PFSK-1 (cell line): ENCODE results near the gene TRPV5.

Experiments
- FOXP2 ChIP-seq: optimal IDR thresholded peaks from 2 replicates; pipeline ENCODE3; 2011; ENCODE audit warnings: borderline replicate concordance, control low read depth, inconsistent platforms; ENCODE audit not compliant: insufficient read depth; ENCODE audit errors: extremely low read length, extremely low read depth
- POLR2AphosphoS5 ChIP-seq: IDR thresholded peaks from 2 replicates; pipeline ENCODE4 v1.6.1; 2012; ENCODE audit warnings: low read depth, mild to moderate bottlenecking, control low read depth, low read length, moderate library complexity
- SIN3A ChIP-seq: IDR thresholded peaks from 2 replicates; pipeline ENCODE4 v1.6.1; 2012; ENCODE audit warnings: mild to moderate bottlenecking, low read length, moderate library complexity, borderline replicate concordance; ENCODE audit not compliant: insufficient read depth
- TAF1 ChIP-seq: IDR thresholded peaks from 2 replicates; pipeline ENCODE4 v1.6.1; 2012; ENCODE audit warnings: low read length, control low read depth, borderline replicate concordance; ENCODE audit not compliant: insufficient read depth
- TF ChIP-seq, protein P1 (sequence below), 2 experiments: IDR thresholded peaks; 2 replicates each; pipeline versions ENCODE4 v1.6.1 to v1.8.0; 2011 to 2012; ENCODE audit warnings: low read depth in 2 of 2, low read length in 2 of 2, control low read depth in 1 of 2, inconsistent platforms in 1 of 2, mild to moderate bottlenecking in 1 of 2, moderate library complexity in 1 of 2; ENCODE audit not compliant: insufficient read depth in 1 of 2

DNA sequence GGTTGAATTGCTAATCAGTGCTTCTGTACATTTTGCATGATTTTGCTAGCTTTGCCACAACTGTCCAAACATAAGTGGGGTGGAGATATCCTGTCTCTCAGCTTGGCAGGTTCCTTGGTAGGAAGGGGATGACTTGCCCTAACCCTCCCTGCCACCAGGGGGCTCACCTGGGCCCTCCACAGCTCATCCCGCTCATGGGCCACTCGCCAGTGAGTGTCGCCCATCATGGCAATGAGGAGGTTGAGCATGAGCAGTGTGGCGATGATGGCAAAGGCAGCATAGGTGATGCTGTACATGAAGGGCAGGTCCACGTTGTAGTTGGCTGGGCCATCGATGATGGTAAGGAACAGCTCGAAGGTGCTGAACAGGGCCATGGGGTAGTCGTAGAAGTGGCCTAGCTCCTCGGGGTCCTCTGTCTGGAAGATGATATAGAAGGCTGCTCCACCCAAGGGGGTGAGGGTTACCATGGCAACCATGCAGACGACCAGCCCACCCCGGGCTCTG, 60.2 kb downstream of the TRPV5 start:
- no peak for TF ChIP-seq TAF1
- no peak for TF ChIP-seq FOXP2
- TF ChIP-seq POLR2AphosphoS5, result no peak
- TF ChIP-seq, protein P1, sequence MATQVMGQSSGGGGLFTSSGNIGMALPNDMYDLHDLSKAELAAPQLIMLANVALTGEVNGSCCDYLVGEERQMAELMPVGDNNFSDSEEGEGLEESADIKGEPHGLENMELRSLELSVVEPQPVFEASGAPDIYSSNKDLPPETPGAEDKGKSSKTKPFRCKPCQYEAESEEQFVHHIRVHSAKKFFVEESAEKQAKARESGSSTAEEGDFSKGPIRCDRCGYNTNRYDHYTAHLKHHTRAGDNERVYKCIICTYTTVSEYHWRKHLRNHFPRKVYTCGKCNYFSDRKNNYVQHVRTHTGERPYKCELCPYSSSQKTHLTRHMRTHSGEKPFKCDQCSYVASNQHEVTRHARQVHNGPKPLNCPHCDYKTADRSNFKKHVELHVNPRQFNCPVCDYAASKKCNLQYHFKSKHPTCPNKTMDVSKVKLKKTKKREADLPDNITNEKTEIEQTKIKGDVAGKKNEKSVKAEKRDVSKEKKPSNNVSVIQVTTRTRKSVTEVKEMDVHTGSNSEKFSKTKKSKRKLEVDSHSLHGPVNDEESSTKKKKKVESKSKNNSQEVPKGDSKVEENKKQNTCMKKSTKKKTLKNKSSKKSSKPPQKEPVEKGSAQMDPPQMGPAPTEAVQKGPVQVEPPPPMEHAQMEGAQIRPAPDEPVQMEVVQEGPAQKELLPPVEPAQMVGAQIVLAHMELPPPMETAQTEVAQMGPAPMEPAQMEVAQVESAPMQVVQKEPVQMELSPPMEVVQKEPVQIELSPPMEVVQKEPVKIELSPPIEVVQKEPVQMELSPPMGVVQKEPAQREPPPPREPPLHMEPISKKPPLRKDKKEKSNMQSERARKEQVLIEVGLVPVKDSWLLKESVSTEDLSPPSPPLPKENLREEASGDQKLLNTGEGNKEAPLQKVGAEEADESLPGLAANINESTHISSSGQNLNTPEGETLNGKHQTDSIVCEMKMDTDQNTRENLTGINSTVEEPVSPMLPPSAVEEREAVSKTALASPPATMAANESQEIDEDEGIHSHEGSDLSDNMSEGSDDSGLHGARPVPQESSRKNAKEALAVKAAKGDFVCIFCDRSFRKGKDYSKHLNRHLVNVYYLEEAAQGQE (IDR thresholded peaks at IDR 0.05; ENCODE audit: insufficient read depth in 1 of 2, low read depth in 2 of 2, low read length in 2 of 2), result no peak
- no peak for TF ChIP-seq SIN3A
